GM23338 (cell line): Measurements from ENCODE around the gene LRIT1. TPM values are rescaled to one million over a fixed set of nuclear protein-coding genes. Genes with fewer than 3 reads are reported as not detected.
A peak's percentile ranks its signal among the peaks of the same experiment; 100 is the strongest.

Experiments
- ATAC-seq: fragments of 200-7000 bp; cut with Tn5 transposase; 3 replicates; pipeline ENCODE4 v1.9.1; 2020
- DNase-seq: peaks from one replicate; pipeline ENCODE4 v3.0.0-alpha.2; 2015; ENCODE audit warnings: low spot score
- H2AFZ ChIP-seq: fragments of 200-600 bp; sonication (generic); 2 replicates; pipeline ENCODE4 v1.8.0; 2016; ENCODE audit warnings: antibody characterized with exemption, mild to moderate bottlenecking, moderate library complexity
- H3F3A ChIP-seq: fragments of 200-600 bp; sonication (generic); replicated peaks from 2 replicates; pipeline ENCODE4 v1.8.0; 2017; ENCODE audit warnings: antibody characterized with exemption, mixed run types, low read depth
- H3K27ac ChIP-seq: fragments of 200-600 bp; sonication (generic); 2 replicates; pipeline ENCODE4 v1.6.1; 2016; ENCODE audit warnings: low read depth
- H3K27me3 ChIP-seq: fragments of 200-600 bp; sonication (generic); 2 replicates; pipeline ENCODE4 v1.8.0; 2016; ENCODE audit warnings: mild to moderate bottlenecking, mixed run types, moderate library complexity; ENCODE audit not compliant: insufficient read depth
- H3K36me3 ChIP-seq: fragments of 200-600 bp; sonication (generic); 2 replicates; pipeline ENCODE4 v1.8.0; 2016; ENCODE audit warnings: mild to moderate bottlenecking; ENCODE audit not compliant: insufficient read depth
- H3K4me1 ChIP-seq: fragments of 200-600 bp; sonication (generic); 2 replicates; pipeline ENCODE4 v1.8.0; 2016; ENCODE audit warnings: mild to moderate bottlenecking, moderate library complexity; ENCODE audit not compliant: insufficient read depth
- H3K4me2 ChIP-seq: fragments of 200-600 bp; sonication (generic); 2 replicates; pipeline ENCODE4 v1.7.1; 2017; ENCODE audit warnings: mixed run types
- H3K4me3 ChIP-seq: fragments of 200-600 bp; sonication (generic); 2 replicates; pipeline ENCODE4 v1.6.1; 2016; ENCODE audit warnings: mixed run types
- H3K79me2 ChIP-seq: fragments of 200-600 bp; sonication (generic); replicated peaks from 2 replicates; pipeline ENCODE4 v1.8.0; 2017; ENCODE audit warnings: mild to moderate bottlenecking; ENCODE audit not compliant: insufficient read depth
- H3K9me2 ChIP-seq: fragments of 200-600 bp; sonication (generic); 2 replicates; pipeline ENCODE4 v1.8.0; 2017; ENCODE audit not compliant: insufficient read depth
- H4K20me1 ChIP-seq: fragments of 200-600 bp; sonication (generic); replicated peaks from 2 replicates; pipeline ENCODE4 v1.8.0; 2017; ENCODE audit warnings: mild to moderate bottlenecking; ENCODE audit not compliant: insufficient read depth
- H3K27ac Mint-ChIP-seq: 2 replicates; pipeline ENCODE4 v1.8.0; 2020; ENCODE audit warnings: inconsistent platforms, mild to moderate bottlenecking, moderate library complexity, mixed read lengths
- H3K27me3 Mint-ChIP-seq: 3 replicates; pipeline ENCODE4 v1.8.0; 2022; ENCODE audit warnings: low read depth, mild to moderate bottlenecking, moderate library complexity, mixed read lengths, inconsistent platforms; ENCODE audit not compliant: insufficient read depth, poor library complexity
- H3K36me3 Mint-ChIP-seq: 3 replicates; pipeline ENCODE4 v1.8.0; 2021; ENCODE audit warnings: low read depth, mild to moderate bottlenecking, inconsistent platforms, moderate library complexity, mixed read lengths
- H3K4me1 Mint-ChIP-seq: 3 replicates; pipeline ENCODE4 v1.8.0; 2020; ENCODE audit warnings: mild to moderate bottlenecking, inconsistent platforms, mixed read lengths
- H3K4me3 Mint-ChIP-seq: 3 replicates; pipeline ENCODE4 v1.8.0; 2021; ENCODE audit warnings: moderate library complexity, mild to moderate bottlenecking, inconsistent platforms, mixed read lengths
- H3K9me3 Mint-ChIP-seq: 3 replicates; pipeline ENCODE4 v1.8.0; 2020; ENCODE audit warnings: moderate library complexity, mild to moderate bottlenecking, inconsistent platforms, mixed read lengths
- CTCF ChIP-seq, 2 experiments: fragments of 200-600 bp in 1 of 2; sonication (generic) in 1 of 2; conservative IDR thresholded peaks; 2 replicates each; pipeline versions ENCODE4 v1.5.1 to v1.6.1; 2016 to 2017; ENCODE audit warnings: antibody characterized with exemption in 2 of 2, low read depth in 2 of 2, mild to moderate bottlenecking in 2 of 2, moderate library complexity in 1 of 2
- EZH2 ChIP-seq: fragments of 200-600 bp; sonication (generic); IDR thresholded peaks from one replicate; pipeline ENCODE4 v1.8.0; 2017; ENCODE audit warnings: antibody characterized with exemption, mild to moderate bottlenecking, low read depth; ENCODE audit not compliant: unreplicated experiment
- EZH2phosphoT487 ChIP-seq: fragments of 200-600 bp; sonication (generic); IDR thresholded peaks from one replicate; pipeline ENCODE4 v1.8.1; 2018; ENCODE audit warnings: antibody characterized with exemption; ENCODE audit not compliant: unreplicated experiment
- JUNB ChIP-seq: IDR thresholded peaks from one replicate; pipeline ENCODE4 v1.6.1; 2016; ENCODE audit warnings: antibody characterized with exemption; ENCODE audit not compliant: unreplicated experiment
- POLR2AphosphoS5 ChIP-seq: IDR thresholded peaks from 2 replicates; pipeline ENCODE4 v1.6.1; 2016; ENCODE audit warnings: antibody characterized with exemption, low read depth
- REST ChIP-seq: IDR thresholded peaks from one replicate; pipeline ENCODE4 v1.6.1; 2018; ENCODE audit warnings: antibody characterized with exemption; ENCODE audit not compliant: unreplicated experiment
- STAT1 ChIP-seq: IDR thresholded peaks from one replicate; pipeline ENCODE4 v1.6.1; 2016; ENCODE audit warnings: antibody characterized with exemption; ENCODE audit not compliant: unreplicated experiment
- ZNF114 ChIP-seq: fragments of 250-450 bp; sonication (Bioruptor Pico); IDR thresholded peaks from 2 replicates; pipeline ENCODE4 v1.5.0; 2020; ENCODE audit warnings: mild to moderate bottlenecking, moderate library complexity
- ZNF331 ChIP-seq: fragments of 250-450 bp; sonication (Bioruptor Pico); IDR thresholded peaks from 2 replicates; pipeline ENCODE4 v1.5.0; 2020; ENCODE audit warnings: low read depth, mild to moderate bottlenecking, moderate library complexity
- ZNF462 ChIP-seq: fragments of 250-450 bp; sonication (Bioruptor Pico); IDR thresholded peaks from 2 replicates; pipeline ENCODE4 v1.5.0; 2020; ENCODE audit warnings: mild to moderate bottlenecking, moderate library complexity
- polyA plus RNA-seq: library from polyadenylated mRNA; unstranded; fragments of >200 nt; fragmentation: Nextera tagmentation; extraction: Ambion mirVana; gene quantifications from 2 replicates; pipeline ENCODE4 v1.2.1, GENCODE V29; 2016
- total RNA-seq: library from RNA; depleted of rRNA; stranded (reverse); fragments of >200 nt; shearing (Covaris generic); gene quantifications from 2 replicates; pipeline ENCODE4 v1.2.3, GENCODE V29; 2014

Gene LRIT1
- total and polyA plus RNA-seq, 2 experiments from 2014 or later: 0.07 TPM; not detected in 1

- Histone ChIP-seq H2AFZ (no peak overlapping the region), H3K4me1 (no peaks in the 10 kb centered on the region), H3K4me3 (no peak overlapping the region), H3K79me2 (no peaks in the 10 kb centered on the region), H3K27me3 (no peaks in the 10 kb centered on the region), H3K9me2 (no peaks in the 10 kb centered on the region), H3K36me3 (no peaks in the 10 kb centered on the region), H3F3A (no peaks in the 10 kb centered on the region), H3K27ac (no peak overlapping the region), H4K20me1 (no peaks in the 10 kb centered on the region; the same call in 1 of the 2 replicates), H3K4me2 (no peak overlapping the region)
- Mint-ChIP-seq H3K4me1 (no peaks in the 10 kb centered on the region), H3K9me3 (no peaks in the 10 kb centered on the region), H3K27ac (no peak overlapping the region), H3K36me3 (no peaks in the 10 kb centered on the region), H3K4me3 (no peak overlapping the region), H3K27me3 (peaks cover 3% of the 10 kb centered on the region)
- DNase-seq (peak; percentile 84), ATAC-seq (peak; percentile 76)
- TF ChIP-seq REST (no peak), CTCF (conservative IDR thresholded peaks at IDR 0.05; ENCODE audit: low read depth in 2 of 2) (peak; percentile 89 to 93), EZH2 (no peak), POLR2AphosphoS5 (no peak), EZH2phosphoT487 (no peak), ZNF114 (no peak)
Observed at GRCh38 chr10:84205049-84205852, 36.1 kb downstream of the LRIT1 start.

- Mint-ChIP-seq H3K4me1 (no peaks in the 10 kb centered on the region), H3K27ac (no peak overlapping the region), H3K4me3 (no peak overlapping the region), H3K9me3 (no peaks in the 10 kb centered on the region), H3K27me3 (peaks cover 3% of the 10 kb centered on the region), H3K36me3 (no peaks in the 10 kb centered on the region)
- Histone ChIP-seq H3K27ac (no peak overlapping the region), H3K4me3 (no peak overlapping the region), H4K20me1 (no peaks in the 10 kb centered on the region; the same call in 1 of the 2 replicates), H3K4me1 (no peaks in the 10 kb centered on the region), H3F3A (no peaks in the 10 kb centered on the region), H3K27me3 (no peaks in the 10 kb centered on the region), H2AFZ (no peak overlapping the region), H3K79me2 (no peaks in the 10 kb centered on the region), H3K9me2 (no peaks in the 10 kb centered on the region), H3K4me2 (no peak overlapping the region), H3K36me3 (no peaks in the 10 kb centered on the region)
- TF ChIP-seq JUNB (no peak), ZNF462 (CRISPR knock-in tag) (no peak), STAT1 (no peak), ZNF331 (no peak)
- DNase-seq: no peak
- ATAC-seq: no peak
Observed at GRCh38 chr10:84204610-84205009, 36.7 kb downstream of the LRIT1 start.
